T47D (cell line): ENCODE results near the gene RHEX.
A peak's percentile ranks its signal among the peaks of the same experiment; 100 is the strongest.
"Not testable (repeated sequence)": the region's sequence is repeated elsewhere in the genome, so short reads cannot be mapped to it uniquely, and the experiment has no call there.

Experiments used
- DNase-seq, 2 experiments: peaks; one replicate each; pipeline versions ENCODE4 v3.0.0 to v3.0.0-alpha.2; 2011 to 2012; ENCODE audit warnings: low read depth in 1 of 2, low spot score in 1 of 2
- JUND ChIP-seq: IDR thresholded peaks from 2 replicates; pipeline ENCODE4 v1.6.1; 2012; ENCODE audit warnings: low read depth
- in situ Hi-C: cut with HindIII; loops from 2 replicates; pipeline ENCODE4 v1.10.0; 2016; ENCODE audit warnings: low sequenced_read_pairs, low pct_unique_long_range_greater_than_20kb

Gene RHEX

DNA sequence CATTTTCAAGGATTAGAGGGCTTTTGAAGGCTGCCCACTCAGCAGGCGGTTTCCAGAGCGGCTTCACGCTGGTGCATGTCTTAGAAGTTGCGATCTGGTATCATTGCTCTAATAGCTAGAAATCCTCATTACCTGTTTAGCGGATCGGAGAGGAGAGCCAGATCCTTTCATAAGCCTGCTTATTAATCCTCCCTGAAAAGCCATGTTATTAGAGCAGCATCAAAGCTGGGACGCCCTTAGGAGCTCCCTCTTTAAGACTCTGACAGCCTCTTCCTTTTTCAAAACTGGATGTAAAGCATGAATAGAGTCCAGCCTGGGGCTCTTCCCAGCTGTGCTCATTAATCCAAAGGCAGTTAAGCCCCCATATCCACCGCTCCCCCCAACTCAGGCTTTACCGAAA is 15.4 kb upstream of the RHEX start:
- no peak for DNase-seq
- no peak for TF ChIP-seq JUND
- in situ Hi-C loops = no loop called here

- in situ Hi-C loops = no loop called here
- no peak for DNase-seq
Observed at GRCh38 chr1:206039046-206039973, 13.7 kb upstream of the RHEX start.

DNA sequence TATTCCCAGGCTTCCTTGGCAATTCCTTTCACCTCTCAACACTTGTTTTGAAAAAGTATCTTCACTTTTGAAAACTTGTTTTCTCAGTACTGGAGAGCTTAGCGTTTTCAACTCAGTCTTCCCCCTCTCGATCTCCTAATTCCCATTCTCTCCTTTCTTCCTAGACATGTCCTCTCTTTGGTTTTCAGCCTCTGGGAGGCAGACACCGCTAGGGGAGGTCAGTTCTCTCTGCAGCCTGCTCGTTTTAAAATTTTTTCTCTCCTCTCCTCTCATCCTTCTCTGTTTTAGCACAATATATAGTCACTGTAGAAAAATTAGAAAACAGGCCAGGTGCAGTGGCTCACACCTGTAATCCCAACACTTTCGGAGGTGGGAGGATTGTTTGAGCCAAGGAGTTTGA is 12.6 kb upstream of the RHEX start:
- in situ Hi-C loops = no loop called here
- no peak for TF ChIP-seq JUND
- DNase-seq = no peak

More at GRCh38 chr1:206039046-206039973, 13.7 kb upstream of the RHEX start:
- no peak for TF ChIP-seq JUND

GRCh38 chr1:206041640-206042039 is 11.3 kb upstream of the RHEX start:
- TF ChIP-seq JUND = no peak
- in situ Hi-C loops = no loop called here
- DNase-seq = peak in 1 of 2 experiments; percentile 25

DNA sequence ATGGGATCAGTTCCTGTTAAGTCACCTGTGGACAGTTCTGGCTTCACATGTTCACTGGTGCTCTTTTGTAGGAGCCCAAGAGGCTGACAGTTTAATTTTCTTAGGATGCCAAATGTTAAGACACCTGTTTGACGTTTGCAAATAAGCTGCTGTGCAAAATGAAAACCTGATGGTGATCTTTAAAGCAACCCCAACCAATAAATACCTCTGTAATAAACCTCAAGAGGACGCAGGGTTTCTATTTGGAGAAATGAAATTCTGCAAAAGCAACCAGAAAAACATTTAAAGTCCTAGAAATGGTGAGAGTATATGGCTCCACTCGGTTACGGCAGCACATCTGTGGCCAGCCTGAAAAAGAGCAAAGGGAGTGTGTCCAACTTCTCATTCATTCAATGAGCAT is 5.7 kb upstream of the RHEX start:
- no peak for DNase-seq
- no peak for TF ChIP-seq JUND
- in situ Hi-C loops = no loop called here

GRCh38 chr1:206048582-206048981 is 4.4 kb upstream of the RHEX start:
- no peak for TF ChIP-seq JUND
- in situ Hi-C loops = no loop called here
- no peak for DNase-seq

DNA sequence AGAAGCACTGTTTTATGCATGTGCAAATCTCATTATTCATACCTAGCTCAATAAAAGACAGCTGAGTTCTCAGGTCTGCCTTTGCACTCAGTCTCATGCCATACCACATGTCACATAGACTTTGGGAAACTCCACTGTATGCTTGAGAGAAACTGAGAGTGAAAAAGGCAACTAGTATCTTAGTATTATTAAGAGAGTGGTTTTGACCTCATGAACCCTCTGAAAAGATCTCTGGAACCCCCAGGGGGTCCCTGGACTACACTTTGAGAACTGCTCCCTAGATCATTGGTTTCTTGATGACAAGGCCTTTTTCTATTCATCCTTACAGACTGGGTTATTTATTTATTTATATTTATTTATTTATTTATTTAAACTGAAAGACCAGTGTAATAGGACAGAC is 3.7 kb upstream of the RHEX start:
- DNase-seq = no peak
- TF ChIP-seq JUND = no peak
- in situ Hi-C loops = no loop called here

DNA sequence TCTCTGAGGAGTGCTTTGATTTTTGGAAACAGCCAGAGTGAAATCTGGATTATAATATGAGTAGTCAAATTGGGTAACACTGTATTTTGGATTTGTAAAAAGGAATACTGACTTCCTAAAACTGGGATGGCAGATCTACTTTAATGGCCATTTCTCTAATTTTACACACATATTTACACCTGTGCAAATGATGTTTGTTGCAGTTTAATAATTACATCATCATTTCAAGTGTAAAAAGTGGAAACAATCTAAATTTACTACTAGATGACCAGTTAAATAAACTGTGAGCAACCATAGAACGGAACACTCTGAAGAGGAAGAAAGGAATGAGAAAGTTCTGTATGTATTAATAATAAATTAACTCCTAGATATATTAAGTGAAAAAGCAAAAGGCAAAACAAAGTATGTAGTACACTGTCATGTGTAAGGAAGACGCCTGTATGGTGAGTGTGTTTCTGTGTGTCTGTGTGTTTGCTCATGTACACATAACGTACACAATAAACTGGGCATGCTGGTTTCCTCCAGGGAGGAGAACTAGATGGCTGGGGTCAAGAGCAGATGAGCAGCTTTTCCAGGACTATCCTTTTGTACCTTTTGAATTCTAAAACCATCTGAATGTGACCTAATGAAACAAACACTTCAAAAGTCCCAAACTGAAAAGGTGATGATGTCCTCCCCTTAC is 2.9 kb upstream of the RHEX start:
- DNase-seq = peak in 1 of 2 experiments; percentile 71
- no peak for TF ChIP-seq JUND
- in situ Hi-C loops = no loop called here

- in situ Hi-C loops = no loop called here
- peak in 1 of 2 experiments; percentile 25 for DNase-seq
- TF ChIP-seq JUND = no peak
Observed at GRCh38 chr1:206050655-206051235, 2.2 kb upstream of the RHEX start.

GRCh38 chr1:206052231-206052865 is 625 bp upstream of the RHEX start:
- DNase-seq, in situ Hi-C loops: not testable (repeated sequence)

GRCh38 chr1:206053616-206054015 is 643 bp downstream of the RHEX start:
- in situ Hi-C loops, DNase-seq: not testable (repeated sequence)

DNA sequence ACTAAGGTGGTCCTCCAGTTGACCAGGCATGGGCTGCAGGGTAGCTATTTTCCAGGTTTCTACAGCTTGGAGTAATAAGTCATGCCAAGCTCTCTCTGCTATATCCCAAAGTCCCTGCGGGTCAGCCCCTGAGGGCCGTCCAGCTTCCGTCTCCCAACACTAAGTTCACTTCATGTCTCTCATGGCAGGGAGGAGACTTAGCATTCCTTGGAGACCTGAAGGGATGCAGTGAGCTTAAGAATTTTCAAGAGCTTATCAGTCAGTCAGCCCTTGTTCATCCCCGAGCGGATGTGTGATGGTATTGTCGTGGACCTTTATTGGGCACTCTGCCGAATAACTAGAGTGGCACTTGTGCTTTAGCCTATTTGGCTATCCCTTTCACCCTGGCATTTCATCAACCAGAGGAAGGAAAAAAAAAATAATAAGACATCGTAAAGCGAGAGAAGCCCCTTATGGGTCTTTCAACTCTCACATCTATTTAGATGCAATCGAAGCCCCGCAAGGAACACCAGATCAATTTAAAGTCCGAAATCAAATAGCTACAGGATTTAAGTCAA is 2.2 kb downstream of the RHEX start:
- in situ Hi-C loops, DNase-seq: not testable (repeated sequence)

- DNase-seq, in situ Hi-C loops: not testable (repeated sequence)
Observed at GRCh38 chr1:206055639-206056323, 2.8 kb downstream of the RHEX start.

DNA sequence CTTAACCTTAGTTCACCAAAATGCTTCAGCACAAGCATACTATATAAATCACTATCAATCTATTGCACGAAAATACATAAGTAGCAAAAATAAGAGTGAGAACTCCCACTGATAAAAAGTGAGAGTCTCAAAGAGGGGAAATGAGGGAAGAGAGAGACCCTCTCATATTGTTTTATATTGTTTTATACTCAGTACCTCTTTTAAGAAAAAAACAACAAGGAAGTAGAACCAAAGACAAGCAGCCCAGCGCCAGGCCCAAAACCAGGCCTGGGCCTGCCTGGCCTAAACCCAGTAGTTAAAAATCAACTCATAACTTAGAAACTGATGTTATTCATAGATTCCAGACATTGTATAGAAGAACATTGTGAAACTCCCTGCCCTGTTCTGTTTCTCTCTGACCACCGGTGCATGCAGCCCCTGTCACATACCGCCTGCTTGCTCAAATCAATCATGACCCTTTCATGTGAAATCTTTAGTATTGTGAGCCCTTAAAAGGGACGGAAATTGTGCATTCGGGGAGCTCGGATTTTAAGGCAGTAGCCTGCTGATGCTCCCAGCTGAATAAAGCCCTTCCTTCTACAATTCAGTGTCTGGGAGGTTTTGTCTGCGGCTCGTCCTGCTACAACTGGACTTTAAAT is 5.4 kb downstream of the RHEX start:
- DNase-seq, in situ Hi-C loops: not testable (repeated sequence)
